ENCODE data around the gene OLFM3.

The OLFM3 gene

GRCh38 chr1:101846820-101847219 is 149.9 kb downstream of the OLFM3 start:
- no peak for DNase-seq

GRCh38 chr1:101843160-101843559 is 153.6 kb downstream of the OLFM3 start:
- DNase-seq, result no peak

- DNase-seq, result no peak
Observed at GRCh38 chr1:101841824-101842223, 154.9 kb downstream of the OLFM3 start.

GRCh38 chr1:101835988-101836387 is 160.7 kb downstream of the OLFM3 start:
- no peak for DNase-seq

- no peak for DNase-seq
Observed at GRCh38 chr1:101833312-101833711, 163.4 kb downstream of the OLFM3 start.

GRCh38 chr1:101826416-101826815 is 170.3 kb downstream of the OLFM3 start:
- DNase-seq, result no peak

- peak; percentile 4 for DNase-seq
Observed at GRCh38 chr1:101820071-101820470, 176.7 kb downstream of the OLFM3 start.

- no peak for DNase-seq
Observed at GRCh38 chr1:101816262-101816661, 180.5 kb downstream of the OLFM3 start.

GRCh38 chr1:101798417-101798816 is 198.3 kb downstream of the OLFM3 start:
- no peak for DNase-seq

- no peak for DNase-seq
Observed at GRCh38 chr1:101797722-101798121, 199.0 kb downstream of the OLFM3 start.

GRCh38 chr1:101781201-101781831 is 215.4 kb downstream of the OLFM3 start:
- peak; percentile 14 for DNase-seq

GRCh38 chr1:101769520-101769919 is 227.2 kb downstream of the OLFM3 start:
- no peak for DNase-seq

- no peak for DNase-seq
Observed at GRCh38 chr1:101757985-101758384, 238.7 kb downstream of the OLFM3 start.

GRCh38 chr1:101756411-101756810 is 240.3 kb downstream of the OLFM3 start:
- DNase-seq, result no peak

Measured in fibroblast of skin of right biceps (primary cell).